ENCODE data around the gene PLXNB1. TPM values are rescaled to one million over a fixed set of nuclear protein-coding genes. Genes with fewer than 3 reads are reported as not detected.

Gene PLXNB1
- total and polyA plus RNA-seq, 2 of the 13 experiments (the other 11 are each of a cell fraction or from before 2014, with no cell fraction given): 86.0 to 143 TPM

- 0 out of 2 replicates have a peak, but pooled peaks have one; percentile 42 for TF ChIP-seq ZNF761 (CRISPR knock-in tag; conservative IDR thresholded peaks at IDR 0.05)
- TF ChIP-seq ZFP1 (CRISPR knock-in tag; IDR thresholded peaks at IDR 0.05): no peak
- 0 out of 2 replicates have a peak, but pooled peaks have one; percentile 32 for TF ChIP-seq TMF1 (CRISPR knock-in tag; IDR thresholded peaks at IDR 0.05; ENCODE audit: low read depth)
- TF ChIP-seq MLX (CRISPR knock-in tag; IDR thresholded peaks at IDR 0.05): 0 out of 2 replicates have a peak, but pooled peaks have one; percentile 36
- no peak for TF ChIP-seq ZNF775 (CRISPR knock-in tag; IDR thresholded peaks at IDR 0.05; ENCODE audit: borderline replicate concordance)
- peak; percentile 90 for TF ChIP-seq ZNF138 (CRISPR knock-in tag; IDR thresholded peaks at IDR 0.05; ENCODE audit: low read depth)
- TF ChIP-seq MXI1 (IDR thresholded peaks at IDR 0.05; ENCODE audit: borderline replicate concordance, low read depth, low read length): peak; percentile 45; the same call in 1 of the 3 replicates
- TF ChIP-seq CAMTA2 (CRISPR knock-in tag; IDR thresholded peaks at IDR 0.05; ENCODE audit: borderline replicate concordance): peak; percentile 50; the same call in 1 of the 2 replicates
- peak; percentile 78 to 87; a peak in 2 of 4 replicates for TF ChIP-seq HMGXB4 (CRISPR knock-in tag; IDR thresholded peaks at IDR 0.05; ENCODE audit: borderline replicate concordance in 1 of 2, low read depth in 1 of 2)
- peak; percentile 36; the same call in 1 of the 2 replicates for TF ChIP-seq FOSL2 (CRISPR knock-in tag; IDR thresholded peaks at IDR 0.05)
- TF ChIP-seq CC2D1A (CRISPR knock-in tag; IDR thresholded peaks at IDR 0.05): no peak
- TF ChIP-seq ZNF496 (CRISPR knock-in tag; IDR thresholded peaks at IDR 0.05; ENCODE audit: insufficient replicate concordance): no peak
- peak; percentile 85; the same call in 1 of the 2 replicates for TF ChIP-seq ZNF576 (CRISPR knock-in tag; IDR thresholded peaks at IDR 0.05)
- no peak for TF ChIP-seq CEBPZ (IDR thresholded peaks at IDR 0.05; ENCODE audit: low read length)
- no peak for TF ChIP-seq ZNF746 (CRISPR knock-in tag; IDR thresholded peaks at IDR 0.05)
- TF ChIP-seq CREM (IDR thresholded peaks at IDR 0.05): peak; percentile 93
- peak; percentile 33; the same call in 1 of the 2 replicates for TF ChIP-seq CREM (CRISPR knock-in tag; IDR thresholded peaks at IDR 0.05)
- 0 out of 2 replicates have a peak, but pooled peaks have one; percentile 23 for TF ChIP-seq ZNF572 (CRISPR knock-in tag; IDR thresholded peaks at IDR 0.05)
- peak; percentile 99 for TF ChIP-seq GABPB1 (CRISPR knock-in tag; IDR thresholded peaks at IDR 0.05)
- TF ChIP-seq ONECUT2 (CRISPR knock-in tag; IDR thresholded peaks at IDR 0.05): no peak
Measured at GRCh38 chr3:48439820-48440589, 10.1 kb upstream of the PLXNB1 start, which contains the start of the genes CCDC51 and TMA7 (continued).

Data from HepG2 (cell line).